Neuronal stem cell (in vitro differentiated cells): ENCODE data around the gene ZNF844.

Experiments
- DNase-seq: peaks from one replicate; pipeline ENCODE4 v3.0.0-alpha.2; 2013; ENCODE audit warnings: low spot score
- H2AFZ ChIP-seq: one replicate; pipeline ENCODE4 v1.6.1; 2013; ENCODE audit warnings: mild to moderate bottlenecking, low read length, inconsistent platforms
- H2AK5ac ChIP-seq: 2 replicates; pipeline ENCODE4 v1.6.1; 2013; ENCODE audit warnings: low read depth, mild to moderate bottlenecking, inconsistent platforms, low read length, moderate library complexity, mixed read lengths
- H2BK120ac ChIP-seq: 2 replicates; pipeline ENCODE4 v1.6.1; 2013; ENCODE audit warnings: low read depth, mild to moderate bottlenecking, inconsistent platforms, low read length, moderate library complexity, mixed read lengths
- H2BK12ac ChIP-seq: one replicate; pipeline ENCODE4 v1.6.1; 2013; ENCODE audit warnings: low read length, inconsistent platforms
- H2BK15ac ChIP-seq: 2 replicates; pipeline ENCODE4 v1.6.1; 2013; ENCODE audit warnings: mild to moderate bottlenecking, low read length, inconsistent platforms, mixed read lengths
- H2BK5ac ChIP-seq: one replicate; pipeline ENCODE4 v1.6.1; 2013; ENCODE audit warnings: inconsistent platforms, mild to moderate bottlenecking, low read length, moderate library complexity
- H3K14ac ChIP-seq: one replicate; pipeline ENCODE4 v1.6.1; 2013; ENCODE audit warnings: low read length, inconsistent platforms
- H3K18ac ChIP-seq: 2 replicates; pipeline ENCODE4 v1.6.1; 2013; ENCODE audit warnings: low read length, inconsistent platforms
- H3K23ac ChIP-seq: 2 replicates; pipeline ENCODE4 v1.6.1; 2013; ENCODE audit warnings: low read depth, mild to moderate bottlenecking, mixed read lengths, low read length, inconsistent platforms; ENCODE audit not compliant: poor library complexity
- H3K27ac ChIP-seq: replicated peaks from 3 replicates; pipeline ENCODE4 v1.5.1; 2013; ENCODE audit warnings: low read length, inconsistent platforms
- H3K27me3 ChIP-seq, 3 experiments: 2 replicates each; pipeline ENCODE4 v1.6.1; 2013; ENCODE audit warnings: low read length in 3 of 3, mild to moderate bottlenecking in 2 of 3, inconsistent platforms in 1 of 3, low read depth in 1 of 3, mixed read lengths in 1 of 3, moderate library complexity in 1 of 3; ENCODE audit not compliant: control insufficient read depth in 3 of 3, insufficient read depth in 3 of 3
- H3K36me3 ChIP-seq, 2 donors: replicated peaks in 1 of 2; 2 replicates each; pipeline ENCODE4 v1.6.1; 2013; ENCODE audit warnings: low read length in 2 of 2; ENCODE audit not compliant: control insufficient read depth in 2 of 2, insufficient read depth in 2 of 2
- H3K4ac ChIP-seq: 2 replicates; pipeline ENCODE4 v1.6.1; 2013; ENCODE audit warnings: inconsistent platforms, mild to moderate bottlenecking, low read length, moderate library complexity
- H3K4me1 ChIP-seq, 2 donors: 1 replicate in 1 of 2; 2 replicates in 1 of 2; pipeline ENCODE4 v1.6.1; 2013; ENCODE audit warnings: low read length in 2 of 2, low read depth in 1 of 2; ENCODE audit not compliant: control insufficient read depth in 2 of 2, insufficient read depth in 1 of 2
- H3K4me2 ChIP-seq: one replicate; pipeline ENCODE4 v1.6.1; 2013; ENCODE audit warnings: mild to moderate bottlenecking, low read length, inconsistent platforms; ENCODE audit not compliant: insufficient read depth, poor library complexity, severe bottlenecking
- H3K4me3 ChIP-seq, 2 donors: 2 replicates each; pipeline ENCODE4 v1.5.1; 2013; ENCODE audit warnings: low read length in 2 of 2, mild to moderate bottlenecking in 2 of 2, inconsistent platforms in 1 of 2, moderate library complexity in 1 of 2
- H3K79me1 ChIP-seq: one replicate; pipeline ENCODE4 v1.6.1; 2013; ENCODE audit warnings: low read depth, mild to moderate bottlenecking, inconsistent platforms, low read length, moderate library complexity
- H3K9ac ChIP-seq: one replicate; pipeline ENCODE4 v1.6.1; 2013; ENCODE audit warnings: mild to moderate bottlenecking, low read depth, low read length, inconsistent platforms; ENCODE audit not compliant: poor library complexity
- H3K9me3 ChIP-seq, 2 donors: replicated peaks in 1 of 2; 2 replicates each; pipeline versions ENCODE3 to v1.6.1; 2013; ENCODE audit warnings: low read length in 2 of 2, mild to moderate bottlenecking in 2 of 2, inconsistent platforms in 1 of 2, low read depth in 1 of 2, mixed read lengths in 1 of 2, moderate library complexity in 1 of 2; ENCODE audit not compliant: control insufficient read depth in 2 of 2, insufficient read depth in 1 of 2
- H4K8ac ChIP-seq: one replicate; pipeline ENCODE4 v1.6.1; 2013; ENCODE audit warnings: low read depth, mild to moderate bottlenecking, inconsistent platforms, low read length, moderate library complexity
- H4K91ac ChIP-seq: one replicate; pipeline ENCODE4 v1.6.1; 2013; ENCODE audit warnings: low read length, low read depth, mild to moderate bottlenecking, inconsistent platforms; ENCODE audit not compliant: poor library complexity
- WGBS, 2 donors: extraction: QIAGEN DNeasy Blood & Tissue Kit; methylation state at CpG; one replicate each; pipeline ENCODE4 v1.1.7; 2013; ENCODE audit warnings: missing lambda C conversion rate in 2 of 2, mixed read lengths in 1 of 2; ENCODE audit not compliant: insufficient read length in 2 of 2, insufficient replicate concordance in 1 of 2; ENCODE audit errors: extremely low coverage in 2 of 2; 5-methylcytosine and 5-hydroxymethylcytosine counted together

ZNF844 gene

DNA sequence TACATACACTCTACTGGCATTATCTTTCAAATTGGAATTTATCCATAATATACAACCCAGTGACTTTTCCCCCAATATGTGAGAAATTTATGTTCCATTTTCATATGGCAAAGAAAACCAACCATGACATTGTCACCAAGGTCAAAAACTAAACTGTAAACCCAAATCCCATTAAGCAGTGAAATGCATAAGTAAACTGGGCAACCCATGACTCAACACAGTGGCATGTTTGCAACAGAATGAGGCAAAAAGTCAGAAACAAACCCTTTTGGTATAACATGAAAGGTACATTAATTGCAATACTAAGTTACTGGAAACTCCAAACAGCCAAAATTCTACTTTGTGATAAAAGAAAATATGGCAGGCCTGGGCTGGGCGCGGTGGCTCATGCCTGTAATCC lies 16.7 kb upstream of the ZNF844 start:
- Histone ChIP-seq H3K23ac (no peak overlapping the region), H2AK5ac (no peak overlapping the region), H3K4ac (no peak overlapping the region), H3K4me3 (no peak overlapping the region), H2BK120ac (no peak overlapping the region), H3K18ac (no peak overlapping the region), H3K14ac (no peak overlapping the region), H3K79me1 (no peaks in the 10 kb centered on the region), H3K9ac (no peak overlapping the region), H4K8ac (no peak overlapping the region), H3K4me2 (no peak overlapping the region), H3K4me1 (peaks cover 0 to 5% of the 10 kb centered on the region in 2 donors), H2AFZ (no peak overlapping the region), H3K9me3 (peaks cover 21 to 59% of the 10 kb centered on the region in 2 donors), H3K36me3 (peaks cover 14 to 36% of the 10 kb centered on the region in 2 donors), H4K91ac (no peak overlapping the region), H2BK12ac (no peak overlapping the region), H2BK5ac (no peak overlapping the region), H3K27me3 (no peaks in the 10 kb centered on the region), H2BK15ac (no peak overlapping the region), H3K27ac (no peak overlapping the region)
- no CpG with 5 or more reads among the region's 2 CpGs for WGBS, 2 donors
- no peak for DNase-seq

GRCh38 chr19:12052091-12052496 lies 12.4 kb upstream of the ZNF844 start:
- H4K8ac ChIP-seq, result no peak overlapping the region
- peak overlapping the region; percentile 91 for H2AFZ ChIP-seq
- peaks cover 0 to under 1% of the 10 kb centered on the region in 2 donors for H3K36me3 ChIP-seq
- H2BK5ac ChIP-seq, result no peak overlapping the region
- peak overlapping the region; percentile 99 for H3K18ac ChIP-seq
- H3K9ac ChIP-seq, result peak overlapping the region; percentile 88
- H3K4me3 ChIP-seq, result peak overlapping the region; percentile 60 to 87
- H3K9me3 ChIP-seq, result peaks cover 2 to 28% of the 10 kb centered on the region in 2 donors
- no peak for DNase-seq
- no peaks in the 10 kb centered on the region for H3K79me1 ChIP-seq
- no peak overlapping the region for H3K4ac ChIP-seq
- H3K27me3 ChIP-seq, result no peaks in the 10 kb centered on the region
- no CpG with 5 or more reads among the region's 14 CpGs for WGBS, 2 donors
- no peak overlapping the region for H2BK12ac ChIP-seq
- peak overlapping the region; percentile 95 for H3K27ac ChIP-seq
- peaks cover 0 to 5% of the 10 kb centered on the region in 2 donors for H3K4me1 ChIP-seq
- no peak overlapping the region for H2BK15ac ChIP-seq
- H3K4me2 ChIP-seq, result peak overlapping the region; percentile 93
- no peak overlapping the region for H2AK5ac ChIP-seq
- no peak overlapping the region for H2BK120ac ChIP-seq
- H3K14ac ChIP-seq, result no peak overlapping the region
- peak overlapping the region; percentile 96 for H3K23ac ChIP-seq
- H4K91ac ChIP-seq, result no peak overlapping the region

- no peak within 1 kb of the TSS for H4K8ac ChIP-seq
- no peaks in the 10 kb centered on the region for H3K27me3 ChIP-seq
- H3K9ac ChIP-seq, result peak within 1 kb of the TSS; percentile 88
- H2BK12ac ChIP-seq, result no peak within 1 kb of the TSS
- H3K36me3 ChIP-seq, result no peaks in the 10 kb centered on the region
- peak within 1 kb of the TSS; percentile 95 for H3K27ac ChIP-seq
- no peak within 1 kb of the TSS for H2AK5ac ChIP-seq
- H3K9me3 ChIP-seq, result peaks cover 2 to 23% of the 10 kb centered on the region in 2 donors
- H2AFZ ChIP-seq, result peak within 1 kb of the TSS; percentile 91
- H3K4me2 ChIP-seq, result peak within 1 kb of the TSS; percentile 93
- H3K23ac ChIP-seq, result peak within 1 kb of the TSS; percentile 96
- peak; percentile 93 for DNase-seq
- H3K14ac ChIP-seq, result peak within 1 kb of the TSS; percentile 82
- H2BK120ac ChIP-seq, result no peak within 1 kb of the TSS
- H3K4me3 ChIP-seq, result peak within 1 kb of the TSS; percentile 60 to 87
- peaks cover 0 to 5% of the 10 kb centered on the region in 2 donors for H3K4me1 ChIP-seq
- H4K91ac ChIP-seq, result no peak within 1 kb of the TSS
- peak within 1 kb of the TSS; percentile 99 for H3K18ac ChIP-seq
- no peak within 1 kb of the TSS for H2BK5ac ChIP-seq
- no CpG with 5 or more reads among the region's 46 CpGs for WGBS, 2 donors
- no peak within 1 kb of the TSS for H3K4ac ChIP-seq
- peak within 1 kb of the TSS; percentile 67 for H2BK15ac ChIP-seq
- no peaks in the 10 kb centered on the region for H3K79me1 ChIP-seq
Observed at GRCh38 chr19:12052497-12053169, 11.9 kb upstream of the ZNF844 start, which contains the start of gene ZNF878. TSS of gene ZNF878 (minus strand) at chr19:12052961. CDS start at chr19:12052801, 160 bp downstream.

DNA sequence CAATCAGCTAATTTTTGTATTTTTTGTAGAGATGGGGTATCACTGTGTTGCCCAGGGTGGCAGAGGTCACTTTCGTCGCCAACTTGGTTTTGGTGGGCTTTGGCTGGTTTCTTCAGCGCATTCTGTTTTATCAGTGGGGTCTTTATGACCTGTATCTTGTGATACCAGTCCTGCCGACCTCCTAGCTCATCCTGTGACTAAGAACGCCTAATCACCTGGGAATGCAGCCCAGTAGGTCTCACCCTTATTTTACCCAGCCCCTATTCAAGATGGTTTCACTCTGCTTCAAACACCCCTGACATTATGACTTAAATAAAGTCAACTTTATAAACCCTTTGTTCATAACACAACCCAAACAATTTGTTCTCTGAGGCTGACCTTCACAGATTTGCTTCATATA lies 8.7 kb upstream of the ZNF844 start:
- H2AFZ ChIP-seq, result no peak overlapping the region
- H3K4me3 ChIP-seq, result no peak overlapping the region
- H3K27me3 ChIP-seq, result no peaks in the 10 kb centered on the region
- H3K9ac ChIP-seq, result no peak overlapping the region
- peaks cover 0 to 18% of the 10 kb centered on the region in 2 donors for H3K9me3 ChIP-seq
- no peak overlapping the region for H2BK5ac ChIP-seq
- H3K14ac ChIP-seq, result no peak overlapping the region
- H3K4me2 ChIP-seq, result no peak overlapping the region
- no peak overlapping the region for H2AK5ac ChIP-seq
- no peak overlapping the region for H3K23ac ChIP-seq
- H3K27ac ChIP-seq, result no peak overlapping the region
- H2BK12ac ChIP-seq, result no peak overlapping the region
- H3K79me1 ChIP-seq, result no peaks in the 10 kb centered on the region
- H3K4ac ChIP-seq, result no peak overlapping the region
- DNase-seq, result no peak
- H2BK15ac ChIP-seq, result no peak overlapping the region
- H3K4me1 ChIP-seq, result peaks cover 0 to 5% of the 10 kb centered on the region in 2 donors
- H3K18ac ChIP-seq, result no peak overlapping the region
- H2BK120ac ChIP-seq, result no peak overlapping the region
- WGBS, 2 donors, result no CpG with 5 or more reads among the region's 5 CpGs
- no peak overlapping the region for H4K8ac ChIP-seq
- no peak overlapping the region for H4K91ac ChIP-seq
- no peaks in the 10 kb centered on the region for H3K36me3 ChIP-seq
